NCI-H1417 treated with DMSO at 0.1 percent for 48 hours (cell line): Measurements from ENCODE around the gene TIGD3.

Experiments used
- DNase-seq: peaks from one replicate; lab custom pipeline; 2025; lab: John Stamatoyannopoulos, UW

TIGD3 gene

DNA sequence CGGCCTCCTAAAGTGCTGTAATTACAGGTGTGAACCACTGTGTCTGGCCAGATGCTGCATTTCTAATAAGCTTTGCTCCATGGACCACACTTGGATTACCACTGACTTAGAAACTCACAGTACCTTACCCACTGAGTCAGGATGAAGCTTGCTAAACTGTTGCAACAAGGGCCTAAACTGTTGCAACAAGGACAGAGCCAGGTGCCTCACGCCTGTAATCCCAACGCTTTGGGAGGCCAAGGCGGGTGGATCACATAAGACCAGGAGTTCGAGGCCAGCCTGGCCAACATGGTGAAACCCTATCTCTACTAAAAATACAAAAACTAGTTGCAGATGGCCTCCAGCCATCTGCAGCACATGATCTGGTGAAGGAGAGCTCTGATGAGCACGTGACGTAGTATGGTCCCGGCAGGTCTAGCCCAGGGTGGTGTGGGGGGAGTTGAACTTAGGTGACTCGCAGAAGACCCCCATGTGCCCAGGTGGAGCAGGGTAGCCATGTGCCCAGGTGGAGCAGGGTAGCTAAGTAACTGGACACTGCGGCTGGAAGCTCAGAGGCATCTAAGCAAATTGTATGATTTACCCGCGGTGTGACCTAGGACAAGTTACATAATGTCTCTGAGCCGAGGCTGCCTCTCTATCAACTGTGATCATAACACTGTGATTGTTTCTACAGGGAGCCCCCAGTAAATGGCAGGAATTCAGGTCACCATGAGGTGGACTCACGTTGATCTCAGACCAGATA, 19.5 kb downstream of the TIGD3 start:
- no peak for DNase-seq

DNA sequence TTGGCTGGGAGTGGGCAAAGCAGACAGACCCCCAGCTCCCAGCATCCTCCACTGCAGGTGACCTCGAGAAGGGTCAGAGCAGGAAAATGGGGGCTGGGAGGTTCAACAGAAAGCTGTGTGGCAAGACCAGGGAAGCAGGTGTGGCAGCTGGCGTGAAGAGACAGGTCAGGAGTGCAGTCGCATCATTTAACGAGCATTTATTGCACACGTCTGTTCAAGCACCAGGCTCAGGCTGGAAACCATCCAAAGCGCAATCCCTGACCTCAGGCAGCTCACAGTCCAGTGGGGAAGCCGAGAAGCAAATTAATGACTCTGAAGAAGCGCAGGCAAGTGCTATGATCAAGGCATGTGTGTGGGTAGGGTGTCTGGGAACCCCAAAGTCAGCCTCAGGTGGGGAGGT, 20.5 kb downstream of the TIGD3 start:
- DNase-seq, result no peak

DNA sequence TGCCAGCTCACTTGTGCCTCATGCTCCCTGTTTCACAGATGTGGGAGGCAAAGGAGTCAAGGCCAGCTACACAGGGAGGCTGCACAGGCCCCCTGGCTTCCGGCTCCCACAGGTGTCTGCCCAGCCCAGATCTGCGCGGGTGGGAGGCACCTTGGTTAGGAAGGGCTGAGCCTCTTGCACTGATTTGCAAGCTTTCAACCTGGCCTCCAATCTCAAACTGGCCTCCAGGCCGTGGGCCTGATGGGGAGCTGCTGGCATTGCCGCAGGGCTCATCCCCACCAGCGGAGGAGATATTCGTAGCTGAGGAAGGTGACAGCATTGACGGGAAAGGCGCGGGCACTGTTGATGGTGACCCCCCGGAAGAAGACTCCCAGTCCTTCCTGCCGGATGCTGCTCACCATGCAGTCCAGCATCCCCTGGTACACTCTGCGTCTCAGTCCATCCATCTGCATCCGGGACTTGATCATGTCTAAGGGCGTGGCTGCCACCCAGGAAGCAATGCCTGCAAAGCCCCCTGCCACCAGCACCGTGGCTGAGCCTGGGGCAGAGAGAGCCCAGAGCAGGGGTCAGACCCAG, 21.7 kb downstream of the TIGD3 start:
- no peak for DNase-seq

DNA sequence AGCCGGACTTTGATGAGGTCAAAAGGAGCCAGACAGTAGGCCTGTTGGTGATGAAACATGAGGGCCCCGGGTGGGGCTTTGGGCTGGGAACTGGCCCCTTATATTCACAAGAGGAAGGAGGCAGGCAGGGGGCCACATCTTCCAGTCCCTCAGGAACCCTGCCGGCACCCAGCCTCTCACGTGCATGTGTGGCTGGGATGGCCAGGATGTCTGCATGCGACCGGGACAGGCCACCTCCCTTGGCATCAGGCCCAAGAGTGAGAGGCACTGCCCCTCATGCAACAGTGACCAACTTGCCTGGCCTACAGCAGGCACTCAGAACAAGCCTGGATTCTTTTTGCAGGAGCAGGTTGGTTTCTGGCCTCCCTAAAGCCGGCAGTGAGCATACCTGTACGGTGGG, 22.5 kb downstream of the TIGD3 start:
- no peak for DNase-seq

DNA sequence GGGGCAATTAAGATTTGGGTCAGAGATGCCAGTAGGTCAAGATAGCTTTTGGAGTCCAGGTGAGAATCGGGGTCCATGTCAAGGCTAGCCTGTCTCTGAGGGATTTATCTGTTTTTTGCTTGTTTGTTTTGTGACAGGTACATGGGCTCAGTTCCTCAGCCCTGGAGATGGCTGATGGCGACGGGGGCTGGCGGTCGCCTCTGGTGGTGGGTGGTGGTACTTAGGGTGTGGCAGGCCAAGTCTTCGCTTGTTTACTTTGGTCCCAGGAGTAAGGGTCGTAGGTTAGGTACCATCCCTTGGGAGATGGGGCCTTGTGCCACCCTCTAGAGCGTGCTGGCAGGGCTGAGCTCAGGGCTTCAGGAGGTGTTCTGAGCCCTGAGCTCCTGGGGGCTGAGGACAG, 23.2 kb downstream of the TIGD3 start:
- no peak for DNase-seq

DNA sequence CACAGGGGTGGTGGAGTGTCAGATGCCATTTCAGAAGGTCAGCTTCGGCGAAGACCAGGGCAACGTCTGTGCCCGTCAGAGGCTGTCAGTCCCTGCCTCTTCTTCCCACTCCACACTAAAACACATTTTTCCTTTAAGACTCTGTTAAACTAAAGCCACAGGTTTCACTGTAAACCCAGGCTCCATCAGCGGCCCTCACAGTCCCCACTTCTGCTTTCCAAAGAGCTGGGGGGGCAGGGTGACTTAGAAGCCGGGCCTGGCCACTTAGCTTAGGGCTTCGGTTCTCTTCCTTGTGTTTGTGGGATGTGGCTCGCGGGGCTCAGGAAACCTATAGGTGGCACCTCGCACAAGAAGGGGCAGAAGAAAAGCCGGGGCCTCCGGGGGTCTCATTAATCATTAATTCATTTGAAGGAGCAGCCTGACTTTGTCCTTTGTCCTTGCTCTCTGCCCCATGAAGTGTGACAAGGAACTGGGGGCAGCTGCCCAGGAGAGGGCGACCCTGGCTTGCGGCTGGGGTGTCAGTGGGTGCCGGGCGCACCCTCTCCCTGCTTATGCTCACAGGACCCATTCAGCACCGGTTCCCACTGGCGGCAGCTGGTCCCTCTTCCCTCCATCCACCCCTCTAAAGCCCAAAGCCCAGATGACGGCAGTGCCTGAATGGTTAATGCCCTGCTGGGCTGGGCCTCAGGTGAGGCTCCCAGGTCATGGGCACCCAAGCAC, 23.8 kb downstream of the TIGD3 start:
- no peak for DNase-seq

DNA sequence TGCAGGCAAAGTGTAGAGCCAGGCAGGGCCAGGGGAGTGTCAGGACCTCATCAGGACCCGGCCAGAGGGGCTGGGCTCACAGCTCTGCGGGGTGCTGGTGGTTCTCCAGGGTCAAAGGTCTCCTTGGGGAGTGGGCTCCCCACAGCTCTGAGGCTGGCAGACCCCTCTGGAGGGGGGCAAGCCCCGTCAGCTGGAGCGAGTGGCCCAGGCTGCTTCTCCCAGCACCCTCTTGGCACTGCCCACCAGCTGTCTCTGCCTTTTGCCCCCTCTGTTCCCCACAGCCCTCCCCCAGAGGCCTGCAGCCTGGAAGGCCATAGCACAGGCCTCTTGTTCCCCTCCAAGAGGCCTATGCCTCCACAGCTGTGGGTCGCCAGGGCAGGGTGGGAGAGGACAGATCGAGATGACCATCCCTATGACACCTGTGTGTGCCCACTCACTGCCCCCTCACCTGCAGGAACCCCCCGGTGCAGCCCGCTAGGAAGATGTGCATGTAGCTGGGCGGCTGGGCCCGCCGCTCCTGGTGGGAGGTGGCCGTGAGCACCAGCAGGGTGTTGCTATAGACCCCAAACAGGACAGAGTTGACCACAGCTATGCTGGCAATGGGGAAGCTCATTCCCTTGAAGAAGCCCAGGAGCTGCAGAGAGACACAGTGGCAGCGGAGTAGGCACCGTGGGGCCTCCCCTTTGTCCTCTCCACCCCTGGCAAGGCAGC, 24.5 kb downstream of the TIGD3 start:
- no peak for DNase-seq

DNA sequence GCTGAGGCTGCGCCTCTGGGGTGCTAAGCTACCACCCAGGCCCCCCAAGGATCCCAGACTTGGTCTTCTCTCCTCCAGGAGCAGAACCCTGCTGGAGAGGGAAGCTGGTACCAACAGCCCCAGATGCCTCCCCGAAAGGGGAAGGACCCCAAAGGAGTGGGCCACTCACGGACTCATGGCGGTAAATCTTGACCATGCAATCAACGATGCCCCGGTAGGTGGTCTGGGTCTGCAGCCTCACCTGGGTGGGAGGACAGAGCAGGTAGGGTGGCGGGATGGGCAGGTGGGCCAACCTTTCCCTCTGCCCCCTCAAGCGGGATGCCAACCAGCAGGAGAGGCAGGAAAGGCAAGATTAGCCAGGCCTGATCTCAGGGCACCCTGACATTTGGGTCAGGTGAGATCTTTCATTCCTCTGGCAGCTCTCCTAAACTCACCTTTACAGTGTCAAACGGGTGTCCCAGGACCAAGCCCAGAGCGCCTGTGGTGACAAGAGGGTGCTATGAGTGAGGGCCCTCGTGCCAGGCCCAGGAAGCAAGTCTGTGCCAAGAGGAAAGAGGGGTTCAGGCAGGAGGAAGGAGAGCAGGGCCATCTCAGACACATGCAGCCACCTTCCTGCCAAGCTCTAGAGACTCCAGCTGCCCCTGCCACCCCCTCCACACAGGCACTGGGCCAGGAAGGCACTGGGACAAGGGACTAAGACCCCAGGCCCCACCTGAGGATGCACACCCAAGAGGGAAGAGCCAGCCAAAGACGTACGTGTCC, 25.3 kb downstream of the TIGD3 start:
- no peak for DNase-seq

DNA sequence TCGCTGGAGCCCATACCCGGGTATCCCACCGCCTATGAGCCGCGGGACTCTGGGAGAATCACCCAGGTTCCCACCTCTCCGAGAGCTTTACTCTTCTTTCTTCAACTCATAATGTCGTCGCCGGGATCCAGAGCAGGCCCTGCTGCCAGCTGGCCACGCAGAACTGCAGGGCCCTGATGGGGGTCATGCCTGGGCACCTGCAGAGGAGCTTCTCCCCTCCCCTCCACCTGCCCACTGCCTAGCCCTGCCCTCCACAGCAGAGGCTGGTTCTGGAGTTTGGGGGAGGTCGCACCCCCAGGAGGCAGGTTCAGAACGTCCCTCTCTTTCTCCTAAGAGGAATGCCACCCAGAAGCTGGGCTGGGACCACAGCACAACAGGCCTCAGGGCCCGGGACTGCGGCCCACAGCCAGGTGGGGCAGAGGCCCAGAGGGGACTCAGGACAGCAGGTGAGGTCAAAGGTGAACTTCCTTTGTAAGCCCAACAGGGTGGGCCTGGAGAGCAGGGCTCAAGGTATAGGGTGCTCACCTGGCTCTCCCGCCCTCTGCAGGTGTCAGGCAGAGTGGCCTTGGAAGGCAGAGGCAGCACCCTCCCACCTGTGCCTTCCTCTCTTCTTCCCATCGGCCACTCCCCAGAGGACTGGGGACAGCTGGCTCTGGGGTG, 26.0 kb downstream of the TIGD3 start:
- no peak for DNase-seq

DNA sequence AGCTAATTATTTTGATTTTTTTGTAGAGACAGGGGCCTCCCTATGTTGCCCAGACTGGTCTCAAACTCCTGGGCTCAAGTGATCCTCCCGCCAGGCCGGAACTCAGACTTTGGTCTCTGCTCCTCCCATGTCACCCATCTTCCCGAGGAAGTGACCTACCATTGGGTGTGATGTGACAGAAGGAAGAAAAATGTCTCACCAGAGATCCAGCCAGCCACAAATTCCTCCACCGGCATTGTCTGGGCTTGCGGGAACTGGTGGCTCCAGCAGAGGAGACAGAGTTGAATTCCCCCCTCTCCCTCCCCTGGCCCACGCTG, 27.1 kb downstream of the TIGD3 start:
- DNase-seq, result no peak

DNA sequence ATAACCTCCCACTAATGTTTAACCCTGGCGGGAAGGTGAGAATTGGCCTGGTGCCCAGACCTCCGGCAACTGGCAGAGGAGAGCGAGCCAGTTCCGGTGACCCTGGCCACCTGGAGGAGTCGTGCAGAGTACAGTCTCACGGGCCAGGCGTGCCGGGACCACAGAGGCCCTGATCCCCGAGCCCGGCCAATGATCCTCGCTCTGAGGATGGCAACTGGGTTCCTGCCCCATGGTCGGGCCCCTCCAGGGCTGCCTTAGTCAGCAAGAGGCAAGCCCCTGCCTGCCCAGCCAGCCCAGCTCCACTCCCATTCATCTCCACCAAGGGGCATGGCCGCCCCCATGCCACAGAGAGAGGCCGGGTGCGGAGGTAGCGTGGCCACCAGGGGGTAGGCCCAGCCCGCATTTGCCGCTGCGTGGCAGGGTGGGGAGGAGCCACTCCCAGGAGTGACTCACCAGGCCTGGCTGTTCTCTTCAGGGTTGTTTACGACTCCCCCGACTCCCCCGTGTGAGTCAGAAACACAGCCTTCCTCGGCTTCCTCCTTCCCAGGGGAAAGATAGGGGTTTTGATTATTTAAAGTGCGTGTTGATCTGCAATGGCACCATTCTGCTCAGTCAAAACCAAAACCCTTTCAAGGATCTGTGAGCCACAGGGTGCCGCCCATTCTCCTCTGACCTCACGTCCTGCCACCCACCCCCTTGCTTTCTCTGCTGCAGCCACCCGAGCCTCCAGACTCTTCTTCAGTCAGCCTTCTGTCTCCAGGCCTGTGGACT, 27.7 kb downstream of the TIGD3 start, which contains the start of gene SLC25A45:
TSS of gene SLC25A45 (minus strand) at position 614 of the 771 bp plus-strand sequence. CDS start 695 bp downstream, outside the sequence.
- peak; percentile 85 for DNase-seq

DNA sequence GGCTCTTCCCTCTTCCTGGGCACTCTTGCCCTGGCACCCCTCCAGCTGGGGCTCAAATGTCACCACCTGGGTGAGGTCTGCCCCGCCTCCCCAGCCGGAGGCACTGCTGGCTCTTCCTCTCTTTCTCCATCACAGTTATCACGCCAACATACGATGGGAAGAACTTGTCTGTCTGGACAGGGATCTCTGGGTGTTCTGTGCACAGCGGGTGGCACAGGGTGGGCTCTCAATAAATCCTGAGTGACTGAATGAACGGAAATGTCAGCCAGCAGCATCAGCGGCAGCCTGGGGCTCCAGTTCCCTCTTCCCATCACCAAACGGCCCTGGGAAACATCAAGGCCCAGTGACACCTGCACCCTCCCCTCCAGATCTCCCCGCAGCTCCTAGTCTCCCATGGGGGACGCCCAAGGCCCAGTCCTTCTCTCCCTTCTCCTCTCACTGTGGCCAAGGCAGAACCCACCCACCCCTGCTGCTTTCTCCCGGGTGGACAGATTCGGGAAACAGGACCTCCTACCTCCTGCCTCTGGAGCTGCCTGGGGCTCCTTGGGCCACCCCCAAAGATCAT, 28.3 kb downstream of the TIGD3 start:
- no peak for DNase-seq

DNA sequence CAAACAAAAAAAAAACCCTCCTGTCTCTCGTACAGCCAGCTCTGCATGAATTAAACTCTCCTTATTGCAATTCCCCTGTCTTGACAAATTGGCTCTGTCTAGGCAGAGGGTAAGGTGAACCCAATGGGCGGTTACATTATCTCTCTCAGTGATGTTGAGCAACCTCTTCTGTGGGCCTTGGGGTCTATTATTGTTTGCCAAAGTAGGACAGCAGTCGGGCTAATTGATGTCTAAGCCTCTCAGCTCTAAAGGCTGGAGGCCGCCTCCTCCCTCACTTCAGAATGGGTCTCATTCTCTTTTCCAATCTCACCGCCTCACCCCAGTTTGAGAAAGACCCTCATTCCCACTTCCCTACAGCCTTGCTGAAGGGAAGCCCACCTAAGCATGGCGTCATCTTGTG, 29.2 kb downstream of the TIGD3 start:
- no peak for DNase-seq

DNA sequence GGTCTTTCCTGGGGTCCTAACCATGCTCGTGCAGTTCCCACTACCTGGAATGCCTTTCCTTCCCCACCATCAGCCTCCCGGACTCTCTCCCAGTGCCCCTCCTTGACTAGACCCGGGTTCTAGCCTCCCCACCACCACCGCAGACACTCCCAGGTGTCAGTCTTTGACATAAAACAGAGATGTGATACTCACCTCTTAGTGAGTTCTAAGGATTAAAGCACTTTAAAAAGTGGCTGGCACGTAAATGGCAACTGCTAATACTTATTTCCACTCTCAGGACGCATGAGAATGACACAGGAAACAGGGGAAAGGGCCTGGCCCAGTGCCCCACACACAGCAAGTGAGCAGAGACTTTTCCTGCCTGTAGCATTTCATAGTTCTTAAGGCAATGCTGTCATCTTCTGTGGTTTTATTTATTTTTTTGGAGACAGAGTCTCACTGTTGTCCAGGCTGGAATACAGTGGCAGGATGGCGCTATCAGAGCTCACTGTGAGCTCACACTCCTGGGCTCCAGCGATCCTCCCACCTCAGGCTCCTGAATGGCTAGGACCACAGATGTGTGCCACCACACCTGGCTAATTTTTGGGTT, 29.8 kb downstream of the TIGD3 start:
- DNase-seq, result no peak

DNA sequence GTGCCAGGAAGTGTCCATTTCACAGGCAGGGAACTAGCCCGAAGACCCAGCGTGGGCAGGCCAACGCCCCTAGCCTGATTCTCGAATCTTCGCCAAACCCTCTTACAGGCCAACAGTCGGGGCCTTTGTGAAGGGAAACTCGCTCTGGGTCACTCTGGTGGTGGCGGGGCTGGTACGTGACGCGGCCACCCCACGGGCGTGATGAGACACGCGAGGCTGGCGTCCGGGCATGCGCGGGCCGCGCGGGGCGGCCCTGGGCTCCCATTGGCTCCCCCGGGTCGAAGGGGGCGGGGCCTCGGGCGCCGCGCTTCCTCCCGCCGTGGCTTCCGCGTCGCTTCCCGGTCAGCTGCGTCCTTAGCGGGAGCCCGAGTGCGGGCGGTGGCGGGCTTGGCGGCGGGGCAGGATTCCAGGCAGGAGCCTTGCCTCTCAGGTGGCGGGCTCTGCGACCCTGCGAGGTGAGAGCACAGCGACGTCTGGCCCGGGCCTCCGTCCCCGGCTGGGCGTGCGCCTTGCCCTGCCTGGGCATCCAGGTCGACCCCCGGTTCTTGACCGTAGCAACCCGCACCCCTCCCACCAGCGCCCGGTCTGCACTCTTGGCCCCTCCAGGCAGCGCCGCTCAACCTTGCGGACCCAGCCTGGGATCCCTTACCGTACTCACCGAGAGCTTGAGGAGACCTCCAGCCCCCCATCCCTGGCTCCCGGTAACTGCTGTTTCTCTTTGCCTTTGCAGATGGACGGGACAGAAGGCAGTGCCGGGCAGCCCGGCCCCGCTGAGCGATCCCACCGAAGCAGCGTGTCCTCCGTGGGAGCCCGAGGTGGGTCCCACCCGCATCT, 32.0 kb downstream of the TIGD3 start, which contains the start of gene FRMD8:
TSS of gene FRMD8 (plus strand) at position 331 of the 834 bp plus-strand sequence. CDS start at position 731, 400 bp downstream.
- DNase-seq, result peak; percentile 43

DNA sequence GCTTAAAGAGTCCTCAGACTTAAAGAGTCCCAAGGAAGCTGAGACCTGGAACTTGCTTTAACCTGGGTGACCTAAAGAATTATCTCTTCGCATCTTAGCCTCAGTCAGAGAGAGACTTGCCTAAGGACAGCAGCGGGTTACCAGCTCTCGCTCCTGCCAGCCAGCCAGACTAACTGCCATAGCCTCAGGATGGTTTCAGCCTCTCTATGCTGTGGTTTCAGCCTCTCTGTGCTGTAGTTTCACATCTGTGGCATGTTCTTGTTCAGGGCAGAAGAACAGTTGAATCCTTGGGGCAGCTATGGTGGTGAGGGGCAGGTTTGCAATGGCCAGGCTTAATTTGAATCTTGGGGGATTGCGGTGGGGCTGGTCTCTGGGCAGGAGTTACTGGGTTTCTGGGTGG, 34.2 kb downstream of the TIGD3 start:
- DNase-seq, result no peak

DNA sequence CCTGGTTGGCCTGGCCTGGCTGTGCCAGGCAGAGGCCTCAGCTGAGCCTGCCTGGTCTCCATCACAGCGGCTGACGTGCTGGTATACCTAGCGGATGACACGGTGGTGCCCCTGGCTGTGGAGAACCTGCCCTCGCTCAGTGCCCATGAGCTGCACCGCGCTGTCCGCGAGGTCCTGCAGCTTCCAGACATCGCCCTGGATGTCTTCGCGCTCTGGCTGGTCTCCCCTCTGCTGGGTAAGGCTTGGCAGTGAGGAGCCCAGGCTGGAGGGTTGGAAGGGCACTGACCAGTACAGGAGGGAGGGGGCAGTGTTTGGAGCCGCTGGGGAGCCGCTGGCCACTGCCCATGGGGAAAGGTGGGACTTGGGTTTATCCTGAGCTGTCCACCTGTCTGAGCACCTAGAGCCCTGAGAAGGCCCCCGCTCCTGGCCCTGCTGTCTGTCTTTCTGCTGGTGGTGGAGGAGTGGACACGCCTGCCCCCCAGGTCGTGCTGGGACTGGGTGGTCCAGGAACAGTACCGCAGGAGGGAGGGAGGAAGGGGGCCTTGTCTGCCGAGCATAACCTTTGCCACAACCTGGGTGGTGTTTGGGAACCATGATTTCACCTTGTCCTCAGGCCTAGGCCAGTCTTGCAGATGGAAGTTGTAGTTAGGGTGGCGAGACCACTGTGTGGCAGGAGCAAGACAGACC, 34.9 kb downstream of the TIGD3 start:
- DNase-seq, result no peak
